ENCODE measurements around the gene PMM1.
A peak's percentile ranks its signal among the peaks of the same experiment; 100 is the strongest.
"Not testable (repeated sequence)": the region's sequence is repeated elsewhere in the genome, so short reads cannot be mapped to it uniquely, and the experiment has no call there.

Gene PMM1

DNA sequence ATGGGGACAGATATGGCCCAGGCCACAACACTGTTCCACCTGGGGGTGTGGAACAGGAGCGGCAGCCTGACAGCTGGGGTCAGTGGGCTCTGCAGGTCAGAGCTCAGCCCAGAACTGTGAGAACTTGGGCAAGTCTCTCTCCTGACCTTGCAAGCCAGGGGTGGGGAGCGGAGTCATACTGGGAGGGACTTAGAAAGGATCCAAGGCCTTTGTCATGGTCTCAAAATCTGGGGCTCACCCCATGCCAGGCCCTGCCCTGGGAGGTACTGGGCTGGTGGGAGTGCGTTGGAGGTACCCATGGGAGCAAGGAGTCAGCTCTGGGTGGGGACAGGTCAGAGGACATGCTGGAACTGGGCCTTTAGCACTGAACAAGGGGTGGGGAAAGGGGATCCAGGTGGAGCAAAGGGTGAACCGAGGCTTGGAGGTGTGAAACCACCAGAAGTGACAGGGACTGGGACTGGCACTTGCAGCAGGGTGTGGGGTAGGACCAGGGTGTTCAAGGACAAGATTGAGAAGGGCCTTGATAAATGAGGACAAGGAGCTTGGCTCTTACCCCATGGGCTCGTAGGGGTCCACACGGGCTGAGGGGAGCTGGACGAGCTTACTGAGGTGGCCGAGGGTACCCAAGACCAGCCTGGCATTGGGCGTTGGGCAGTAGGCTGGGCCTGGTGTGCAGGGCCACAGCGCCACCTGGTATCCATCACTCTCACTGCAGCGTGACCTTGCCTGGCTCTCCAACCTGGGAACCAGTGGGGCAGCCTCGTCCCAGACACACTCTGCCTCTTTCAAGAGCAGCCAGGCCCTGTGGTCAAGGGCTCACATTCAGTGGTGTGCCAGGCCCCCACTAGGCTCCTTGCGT lies 7.4 kb upstream of the PMM1 start:
- DNase-seq (ENCODE audit: low read depth), result peak; percentile 12

DNA sequence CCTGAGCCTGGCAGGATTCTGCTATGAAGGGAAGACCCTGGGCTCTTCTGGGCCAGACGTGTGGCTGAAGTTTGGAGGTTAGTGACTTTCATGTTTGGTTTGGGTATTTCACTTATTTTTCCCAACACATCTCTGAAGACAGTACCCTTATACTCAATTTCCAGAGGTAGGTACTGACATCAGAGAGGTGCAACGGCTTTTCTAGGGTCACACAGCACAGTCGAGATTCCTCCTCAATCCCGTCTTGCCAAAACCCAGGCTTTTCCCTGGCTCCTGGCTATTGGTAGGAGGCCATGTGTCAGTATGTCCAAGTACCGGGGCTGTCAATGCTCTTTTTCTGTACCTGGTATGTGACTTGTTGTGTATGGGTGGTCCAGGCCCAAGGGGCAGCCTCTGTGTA lies 6.1 kb upstream of the PMM1 start:
- DNase-seq (ENCODE audit: low read depth), result no peak

DNA sequence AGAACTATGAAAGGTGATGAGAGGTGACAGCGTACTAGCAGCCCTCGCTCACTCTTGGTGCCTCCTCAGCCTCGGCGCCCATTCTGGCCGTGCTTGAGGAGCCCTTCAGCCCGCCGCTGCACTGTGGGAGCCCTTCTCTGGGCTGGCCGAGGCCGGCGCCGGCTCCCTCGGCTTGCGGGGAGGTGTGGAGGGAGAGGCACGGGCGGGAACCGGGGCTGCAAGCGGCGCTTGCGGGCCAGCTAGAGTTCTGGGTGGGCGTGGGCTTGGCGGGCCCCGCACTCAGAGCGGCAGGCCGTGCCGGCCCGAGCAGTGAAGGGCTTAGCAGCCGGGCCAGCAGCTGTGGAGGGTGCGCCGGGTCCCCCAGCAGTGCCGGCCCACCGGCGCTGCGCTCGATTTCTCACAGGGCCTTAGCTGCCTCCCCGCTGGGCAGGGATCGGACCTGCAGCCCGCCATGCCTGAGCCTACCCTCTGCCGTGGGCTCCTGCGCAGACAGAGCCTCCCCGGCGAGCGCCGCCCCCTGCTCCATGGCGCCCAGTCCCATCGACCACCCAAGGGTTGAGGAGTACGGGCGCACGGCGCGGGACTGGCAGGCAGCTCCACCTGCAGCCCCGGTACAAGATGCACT lies 3.8 kb upstream of the PMM1 start:
- DNase-seq (ENCODE audit: low read depth), result not testable (repeated sequence)

DNA sequence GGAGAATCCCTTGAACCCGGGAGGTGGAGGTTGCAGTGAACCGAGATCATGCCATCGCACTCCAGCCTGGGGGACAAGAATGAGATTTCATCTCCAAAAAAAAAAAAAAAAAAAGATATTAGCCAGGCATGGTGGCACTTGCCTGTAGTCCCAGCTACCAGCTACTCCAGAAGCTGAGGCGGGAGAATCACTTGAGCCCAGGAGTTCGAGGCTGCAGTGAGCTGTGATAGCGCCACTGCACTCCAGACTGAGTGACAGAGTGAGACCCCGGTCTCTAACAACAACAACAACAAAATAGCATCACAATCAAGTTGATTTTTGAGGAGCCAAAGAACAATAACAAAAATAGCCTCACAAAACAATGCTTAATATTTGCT lies 2.3 kb downstream of the PMM1 start:
- no peak for DNase-seq (ENCODE audit: low read depth)

DNA sequence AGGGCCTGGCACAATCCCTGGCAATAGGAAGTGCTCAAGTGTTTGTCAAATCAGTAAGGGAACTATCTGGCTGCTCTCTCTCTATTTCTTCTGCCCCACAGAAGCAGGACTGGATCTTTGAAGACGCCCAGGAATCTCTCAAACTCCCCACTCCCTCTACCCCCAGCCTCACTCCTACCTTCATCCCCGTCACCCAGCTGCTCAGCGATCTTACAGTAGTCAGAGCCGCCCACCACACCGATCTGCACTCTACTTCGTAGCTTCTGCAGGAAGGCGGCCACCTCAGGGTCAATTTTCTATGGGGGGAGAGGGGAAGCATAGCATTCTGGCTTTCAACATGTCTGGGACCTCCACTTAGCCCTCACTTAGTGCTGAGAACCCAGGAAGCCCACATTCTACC lies 3.7 kb downstream of the PMM1 start:
- DNase-seq (ENCODE audit: low read depth), result no peak

DNA sequence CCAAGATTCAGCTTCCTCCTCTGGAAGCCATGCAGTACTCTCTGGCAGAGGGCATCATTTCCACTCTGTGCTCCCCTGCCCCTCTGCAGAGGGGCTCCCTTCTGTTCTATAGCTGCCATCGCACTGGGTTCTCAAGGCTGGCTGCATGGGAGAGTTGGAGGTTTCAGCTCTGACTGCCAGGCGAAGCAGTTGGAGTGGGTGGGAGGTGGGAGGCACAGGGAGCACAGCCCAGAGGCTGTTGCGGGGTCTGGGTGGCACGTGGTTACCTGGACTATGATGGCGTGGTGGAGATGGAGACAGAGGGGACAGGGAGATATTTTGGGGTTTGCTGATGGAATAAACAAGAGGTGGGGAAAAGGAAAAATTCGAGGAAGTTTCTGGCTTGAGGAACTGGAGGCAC lies 4.8 kb downstream of the PMM1 start:
- no peak for DNase-seq (ENCODE audit: low read depth)

DNA sequence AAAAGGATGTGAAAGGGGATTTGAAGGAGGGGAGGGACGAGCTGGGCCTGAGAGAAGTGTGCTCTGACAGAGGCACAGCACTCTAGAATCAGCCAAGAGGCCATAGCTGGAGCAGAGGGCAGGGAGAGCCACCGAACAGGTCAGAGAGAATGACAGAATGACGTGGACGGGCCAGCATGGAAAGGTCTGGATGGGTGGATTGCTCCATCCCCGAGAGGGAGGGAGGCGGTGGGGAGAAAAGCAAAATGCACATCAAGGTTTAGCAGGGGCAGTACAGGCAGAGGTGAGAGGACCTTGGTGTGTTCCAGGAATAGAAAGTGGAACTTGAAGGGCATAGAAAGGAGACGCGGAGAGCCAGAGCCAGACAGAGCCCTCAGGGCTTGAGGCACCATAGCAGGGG lies 6.9 kb downstream of the PMM1 start:
- DNase-seq (ENCODE audit: low read depth), result no peak

DNA sequence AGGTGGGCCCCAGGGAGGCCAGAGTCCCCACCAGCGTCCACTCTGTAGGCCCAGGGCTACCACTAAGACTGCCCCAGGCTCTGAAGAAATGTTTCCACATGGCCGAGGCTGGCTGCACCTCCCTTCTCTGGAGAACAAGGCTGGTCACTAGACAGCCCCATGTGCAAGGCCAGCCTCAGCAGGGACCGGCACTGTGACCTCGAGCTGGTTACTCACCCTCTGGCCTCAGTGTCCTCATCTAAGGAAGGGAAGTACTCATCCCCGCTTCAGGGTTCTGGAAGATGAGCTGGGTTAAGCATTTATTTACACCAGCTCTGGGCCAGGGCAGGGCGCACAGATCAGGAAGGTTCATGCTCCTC lies 9.7 kb downstream of the PMM1 start:
- DNase-seq (ENCODE audit: low read depth), result no peak

DNA sequence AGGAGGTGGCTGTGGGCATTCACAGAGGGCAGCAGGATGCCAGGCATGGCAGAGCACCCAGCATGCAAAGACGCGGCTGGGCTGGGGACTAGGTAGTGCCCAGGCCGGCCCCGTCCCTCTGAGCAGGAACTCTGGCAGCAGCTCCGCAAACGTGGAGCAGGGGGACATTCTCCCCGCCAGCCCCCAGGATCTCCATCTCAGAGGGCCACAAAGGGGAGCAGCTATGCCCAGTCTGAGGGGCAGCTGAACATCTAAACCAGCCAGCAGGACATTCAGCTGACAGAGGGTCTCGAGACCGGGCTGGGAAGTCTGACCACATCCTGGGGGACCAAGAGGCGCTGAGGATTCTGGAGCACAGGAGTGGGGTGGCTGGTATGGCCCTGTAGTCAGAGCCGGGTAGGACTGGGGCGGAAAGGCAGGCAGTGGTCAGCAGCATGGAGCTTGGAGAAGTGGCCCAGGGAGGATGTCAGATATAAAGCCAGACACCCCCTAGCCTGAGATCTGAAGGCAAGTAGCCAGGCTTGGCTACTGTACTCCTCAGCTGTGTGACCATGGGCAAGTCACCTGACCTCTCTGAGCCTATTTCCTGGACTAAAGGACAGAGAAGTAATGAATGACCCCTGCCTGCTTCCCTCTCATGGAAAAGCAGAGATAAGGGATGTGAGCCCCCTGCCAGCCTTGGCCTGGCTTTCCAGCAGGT lies 10.2 kb downstream of the PMM1 start:
- no peak for DNase-seq (ENCODE audit: low read depth)

DNA sequence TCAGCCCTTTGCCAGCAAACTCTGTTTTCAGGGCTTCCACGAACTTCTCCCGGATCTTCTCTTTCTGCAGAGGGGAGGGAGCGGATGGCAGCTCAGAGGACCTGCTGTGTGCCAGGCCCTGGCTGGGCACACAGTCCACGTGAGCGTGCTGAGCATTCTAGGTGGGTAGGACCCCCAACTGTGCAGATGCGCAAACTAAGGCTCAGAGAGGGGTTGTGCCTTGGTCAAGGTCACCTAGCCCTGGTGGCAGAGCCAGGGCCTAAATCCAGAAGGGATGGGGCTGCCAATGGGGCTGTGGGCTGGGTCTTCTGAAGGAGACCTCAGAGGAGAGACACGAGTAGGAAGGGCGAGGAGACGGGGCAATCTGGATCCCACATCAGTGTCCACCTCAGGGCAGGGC lies 10.8 kb downstream of the PMM1 start:
- no peak for DNase-seq (ENCODE audit: low read depth)

DNA sequence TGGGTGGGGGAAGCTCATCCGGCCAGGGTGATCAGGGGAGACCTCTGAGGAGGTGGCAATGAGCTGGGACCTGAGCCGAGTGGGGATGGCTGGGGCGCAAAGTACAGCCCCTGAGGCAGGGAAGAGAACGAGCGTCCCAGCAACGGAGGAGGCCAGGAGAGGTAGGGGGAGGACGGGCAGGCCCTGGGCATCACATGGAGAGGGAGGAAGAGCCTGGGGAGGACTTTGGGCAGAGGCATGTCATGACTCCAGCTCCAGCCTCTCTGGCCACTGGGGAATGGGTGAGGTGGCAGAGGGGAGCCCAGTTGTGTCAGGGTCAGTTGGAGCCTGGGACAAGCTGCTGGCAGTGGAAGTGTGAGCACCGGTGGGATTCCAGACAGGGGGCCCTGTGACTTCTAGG lies 11.5 kb downstream of the PMM1 start:
- no peak for DNase-seq (ENCODE audit: low read depth)

DNA sequence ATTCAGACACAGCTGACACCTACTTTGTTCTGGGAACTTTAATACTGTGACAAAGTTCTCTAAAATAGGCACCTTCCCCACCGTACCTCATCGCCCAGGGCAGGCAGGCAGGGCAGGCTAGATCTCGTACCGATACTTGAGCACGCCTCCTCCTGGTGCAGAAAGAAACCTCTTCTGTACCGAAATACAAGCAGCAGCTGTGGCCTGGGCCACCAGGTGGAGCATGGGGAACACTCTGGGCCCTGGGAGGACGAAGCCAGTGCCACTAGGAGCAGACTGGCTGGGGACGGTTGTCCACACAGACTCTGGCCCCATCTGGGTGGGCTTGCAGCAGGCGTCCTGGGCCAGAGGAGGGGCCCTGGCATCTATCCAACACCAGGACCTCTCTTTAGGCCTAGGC lies 12.8 kb downstream of the PMM1 start:
- DNase-seq (ENCODE audit: low read depth), result no peak

DNA sequence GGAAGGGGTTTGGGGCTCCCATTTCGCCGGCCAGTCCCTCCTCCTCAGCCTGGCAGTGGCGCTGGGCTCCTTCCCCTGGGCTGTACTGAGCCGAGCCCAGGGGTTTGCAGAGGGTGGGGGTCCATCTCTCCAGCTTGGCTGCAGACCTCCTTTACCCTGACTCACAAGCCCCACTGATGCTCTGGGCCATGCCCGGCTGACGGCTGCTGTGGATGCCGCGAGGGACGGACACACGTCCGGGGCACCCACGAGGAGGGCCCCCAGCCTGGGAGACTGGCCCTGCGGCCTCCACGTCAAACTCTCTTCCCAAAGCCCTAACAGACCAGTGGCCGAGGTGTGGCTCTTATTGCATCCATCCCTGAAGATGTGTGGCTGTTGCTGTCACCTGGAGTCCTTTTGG lies 14.1 kb downstream of the PMM1 start:
- no peak for DNase-seq (ENCODE audit: low read depth)

DNA sequence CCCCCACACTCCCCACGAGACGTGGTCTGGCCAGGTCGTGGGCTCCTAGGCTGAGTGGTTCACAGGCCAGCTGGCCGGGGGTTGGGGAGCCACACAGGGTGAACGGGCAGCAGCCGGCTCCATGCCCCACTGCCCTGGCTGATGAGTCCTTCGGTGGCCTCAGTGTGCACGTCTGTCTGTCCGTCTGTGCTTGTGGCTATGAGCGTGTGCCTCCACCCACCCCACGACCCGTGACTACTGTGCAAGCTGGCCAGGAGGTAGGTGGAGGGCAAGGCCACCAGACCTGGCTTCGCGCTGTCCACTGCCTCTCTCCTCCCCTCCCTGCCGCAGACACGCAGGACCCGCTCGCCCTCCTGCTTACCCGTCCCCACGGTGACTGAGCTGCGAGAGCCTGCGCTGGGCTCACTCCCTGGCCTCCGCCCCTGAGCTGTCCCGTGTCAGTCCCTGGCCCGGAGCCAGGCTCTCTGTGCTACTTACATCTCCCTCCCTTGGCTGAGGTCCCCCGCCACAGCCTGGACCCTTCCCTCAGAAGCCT lies 14.7 kb downstream of the PMM1 start:
- DNase-seq (ENCODE audit: low read depth), result no peak

DNA sequence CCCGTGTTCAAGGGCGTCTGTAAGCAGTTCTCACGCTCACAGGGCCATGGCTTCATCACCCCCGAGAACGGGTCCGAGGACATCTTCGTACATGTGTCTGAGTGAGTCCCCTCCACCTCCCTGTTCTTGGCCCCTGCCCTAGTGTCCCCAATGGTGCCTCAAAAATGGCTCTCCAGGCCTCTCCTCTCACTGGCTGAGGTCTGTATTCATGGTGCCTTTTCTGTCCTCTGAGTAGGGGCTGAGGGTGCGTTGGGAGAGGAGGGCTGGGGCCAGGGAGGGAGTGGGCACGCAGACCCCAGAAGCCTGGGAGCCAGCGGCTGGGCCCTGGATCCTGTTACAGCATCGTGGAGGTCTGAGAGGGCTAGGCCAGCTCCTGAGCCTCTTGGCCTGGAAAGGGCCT lies 16.0 kb downstream of the PMM1 start:
- no peak for DNase-seq (ENCODE audit: low read depth)

DNA sequence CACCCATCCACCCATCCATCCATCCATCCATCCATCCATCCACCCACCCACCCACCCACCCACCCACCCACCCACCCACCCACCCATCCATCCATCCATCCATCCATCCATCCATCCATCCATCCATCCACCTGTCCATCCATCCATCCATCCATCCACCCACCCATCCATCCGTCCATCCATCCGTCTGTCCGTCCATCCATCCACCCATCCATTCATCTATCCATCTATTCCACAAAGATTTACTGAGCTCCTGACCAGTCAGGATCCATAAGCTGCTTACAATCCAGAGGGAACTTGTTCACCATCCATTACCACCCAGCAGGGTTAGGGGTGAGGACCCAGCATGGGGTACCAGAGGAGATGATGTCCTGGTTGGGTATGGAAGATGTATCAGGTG lies 17.3 kb downstream of the PMM1 start:
- not testable (repeated sequence) for DNase-seq (ENCODE audit: low read depth)

DNA sequence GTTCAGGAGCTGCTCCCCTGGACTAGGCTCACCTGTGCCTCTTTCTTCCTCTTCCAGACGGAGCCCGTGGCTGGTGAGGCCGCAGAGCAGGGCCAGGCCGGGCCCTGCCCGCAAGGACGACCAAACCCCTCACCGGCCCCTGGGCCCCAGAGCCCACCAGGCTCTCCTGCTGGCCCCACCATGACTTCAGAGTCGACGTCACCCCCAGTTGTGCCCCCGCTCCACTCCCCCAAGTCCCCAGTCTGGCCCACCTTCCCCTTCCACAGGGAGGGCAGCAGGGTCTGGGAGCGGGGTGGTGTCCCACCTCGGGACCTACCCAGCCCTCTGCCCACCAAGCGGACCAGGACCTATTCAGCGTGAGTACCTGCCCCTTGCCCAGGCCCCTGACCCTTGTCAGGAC lies 17.9 kb downstream of the PMM1 start:
- no peak for DNase-seq (ENCODE audit: low read depth)

DNA sequence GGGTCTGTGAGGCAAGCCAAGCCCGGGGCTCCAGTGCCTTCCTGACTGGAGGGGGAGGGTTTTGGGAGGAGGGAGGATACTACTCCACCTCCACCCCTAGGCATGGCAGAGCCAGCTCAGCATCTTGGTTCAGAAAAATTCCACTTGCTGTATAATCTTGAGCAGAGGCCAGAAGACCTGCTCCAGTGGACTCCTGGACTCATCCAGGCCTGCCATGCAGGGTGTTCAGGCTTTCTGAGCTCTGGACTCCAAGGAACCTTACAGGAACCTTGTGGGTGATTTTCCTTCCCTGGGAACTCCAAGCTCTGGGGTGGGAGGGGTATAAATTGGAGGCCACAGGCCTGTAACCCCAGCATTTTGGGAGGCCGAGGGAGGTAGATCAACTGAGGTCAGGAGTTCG lies 19.4 kb downstream of the PMM1 start:
- DNase-seq (ENCODE audit: low read depth), result no peak

DNA sequence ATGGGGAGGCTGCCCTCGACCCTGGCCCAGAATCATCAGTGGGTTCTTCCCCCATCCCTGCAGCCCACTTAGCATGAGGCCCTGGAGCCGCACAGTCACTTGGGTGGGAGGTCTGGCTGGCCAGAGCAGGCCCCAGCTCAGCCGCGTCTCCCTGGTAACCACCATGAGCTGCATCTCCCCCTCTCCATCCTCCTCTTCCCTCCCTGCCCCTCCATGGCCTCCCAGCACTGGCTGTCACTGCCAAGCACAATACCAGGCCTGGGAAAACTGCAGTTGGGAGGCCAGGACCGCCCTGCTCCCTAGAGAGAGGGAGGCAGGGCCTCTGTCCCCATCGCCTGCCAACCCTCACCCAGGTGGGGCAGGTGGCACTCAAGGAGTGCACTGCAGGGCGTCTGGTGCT lies 20.8 kb downstream of the PMM1 start:
- DNase-seq (ENCODE audit: low read depth), result no peak

DNA sequence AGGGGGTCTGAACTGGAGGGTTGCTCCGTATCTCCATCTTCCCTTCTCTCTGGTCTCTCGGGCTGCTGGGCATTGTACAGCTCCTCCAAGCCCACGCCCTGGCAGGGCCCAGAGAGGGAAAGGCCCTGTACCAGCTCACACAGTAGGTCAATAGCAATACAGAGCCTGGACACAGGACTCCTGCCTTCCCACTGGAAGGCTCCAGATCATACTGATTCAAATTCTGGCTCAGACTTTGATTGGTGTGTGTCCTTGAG lies 22.2 kb downstream of the PMM1 start:
- DNase-seq (ENCODE audit: low read depth), result no peak

DNA sequence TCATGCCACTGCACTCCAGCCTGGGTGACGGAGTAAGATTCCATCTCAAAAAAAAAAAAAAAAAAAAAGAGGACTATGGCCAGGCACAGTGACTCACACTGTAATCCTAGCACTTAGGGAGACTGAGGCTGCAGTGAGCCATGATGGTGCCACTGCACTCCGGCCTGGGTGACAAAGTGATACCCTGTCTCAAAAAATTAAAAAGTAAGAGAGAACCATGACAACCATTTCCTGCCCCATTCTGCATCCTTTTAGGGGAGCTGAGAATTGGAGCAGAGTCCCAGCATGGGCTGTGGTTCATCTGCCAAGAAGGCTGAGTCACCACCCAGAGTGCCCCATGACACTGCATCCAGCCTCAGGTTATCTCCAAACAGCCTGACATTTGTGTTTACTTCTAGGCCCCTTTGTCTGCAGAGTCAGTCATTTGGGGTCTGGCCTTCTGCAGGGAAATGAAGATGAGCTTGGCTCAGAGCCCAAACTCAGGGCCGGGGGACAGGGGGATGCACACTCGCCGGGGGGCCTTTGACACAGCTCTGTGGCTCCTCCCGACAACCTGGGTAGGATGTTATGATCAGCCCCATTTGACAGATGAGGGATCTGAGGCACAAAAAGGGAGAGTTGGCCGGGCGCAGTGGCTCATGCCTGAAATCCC lies 24.1 kb downstream of the PMM1 start:
- DNase-seq (ENCODE audit: low read depth), result no peak

DNA sequence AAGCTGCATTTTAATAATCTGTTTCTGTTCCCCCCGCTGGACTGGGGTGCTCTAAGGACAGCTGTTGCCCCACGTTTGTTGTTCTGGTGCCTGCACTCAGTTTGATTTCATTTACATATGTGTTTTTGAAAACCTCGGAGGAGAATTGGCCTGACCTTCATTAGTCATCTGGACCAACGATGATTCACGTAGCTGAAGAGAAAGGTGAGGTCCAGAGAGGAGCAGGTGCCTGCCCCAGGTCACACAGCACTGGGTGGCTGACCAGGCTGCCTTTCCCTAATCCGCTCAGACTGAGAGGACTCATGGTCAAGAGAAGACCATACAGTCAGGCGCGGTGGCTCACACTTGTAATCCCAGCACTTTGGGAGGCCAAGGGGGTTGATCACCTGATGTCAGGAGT lies 25.1 kb downstream of the PMM1 start:
- no peak for DNase-seq (ENCODE audit: low read depth)

Measured in activated T-cell treated with anti-CD3 and anti-CD28 coated beads for 1 hour (primary cell).